ENCODE data around the gene SORBS2. TPM values are rescaled to one million over a fixed set of nuclear protein-coding genes. Genes with fewer than 3 reads are reported as not detected.

The SORBS2 gene
- total and polyA plus RNA-seq, 2 of the 8 experiments (the other 6 are each of a cell fraction or from before 2014, with no cell fraction given) = 73.0 to 87.1 TPM

DNA sequence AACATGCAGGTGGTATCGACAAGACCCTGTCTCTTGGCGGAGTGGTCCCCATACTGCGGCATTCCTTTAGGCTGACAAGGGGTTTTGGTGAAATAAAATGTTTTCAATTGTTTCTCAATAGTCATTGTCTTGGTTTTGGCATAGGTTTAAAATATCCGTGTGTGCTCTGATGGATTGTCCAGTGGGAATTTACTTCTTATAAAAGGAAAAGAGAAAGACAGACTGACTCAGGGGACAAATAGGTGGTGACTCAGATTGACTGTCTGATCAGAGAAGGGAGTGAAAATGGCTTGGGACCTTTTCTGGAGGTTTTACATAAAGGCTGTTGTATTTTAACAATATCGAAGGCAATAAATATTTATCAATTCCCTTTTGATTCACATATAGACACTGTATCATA is 129.8 kb downstream of the SORBS2 start (continued):
- TF ChIP-seq, protein P1, sequence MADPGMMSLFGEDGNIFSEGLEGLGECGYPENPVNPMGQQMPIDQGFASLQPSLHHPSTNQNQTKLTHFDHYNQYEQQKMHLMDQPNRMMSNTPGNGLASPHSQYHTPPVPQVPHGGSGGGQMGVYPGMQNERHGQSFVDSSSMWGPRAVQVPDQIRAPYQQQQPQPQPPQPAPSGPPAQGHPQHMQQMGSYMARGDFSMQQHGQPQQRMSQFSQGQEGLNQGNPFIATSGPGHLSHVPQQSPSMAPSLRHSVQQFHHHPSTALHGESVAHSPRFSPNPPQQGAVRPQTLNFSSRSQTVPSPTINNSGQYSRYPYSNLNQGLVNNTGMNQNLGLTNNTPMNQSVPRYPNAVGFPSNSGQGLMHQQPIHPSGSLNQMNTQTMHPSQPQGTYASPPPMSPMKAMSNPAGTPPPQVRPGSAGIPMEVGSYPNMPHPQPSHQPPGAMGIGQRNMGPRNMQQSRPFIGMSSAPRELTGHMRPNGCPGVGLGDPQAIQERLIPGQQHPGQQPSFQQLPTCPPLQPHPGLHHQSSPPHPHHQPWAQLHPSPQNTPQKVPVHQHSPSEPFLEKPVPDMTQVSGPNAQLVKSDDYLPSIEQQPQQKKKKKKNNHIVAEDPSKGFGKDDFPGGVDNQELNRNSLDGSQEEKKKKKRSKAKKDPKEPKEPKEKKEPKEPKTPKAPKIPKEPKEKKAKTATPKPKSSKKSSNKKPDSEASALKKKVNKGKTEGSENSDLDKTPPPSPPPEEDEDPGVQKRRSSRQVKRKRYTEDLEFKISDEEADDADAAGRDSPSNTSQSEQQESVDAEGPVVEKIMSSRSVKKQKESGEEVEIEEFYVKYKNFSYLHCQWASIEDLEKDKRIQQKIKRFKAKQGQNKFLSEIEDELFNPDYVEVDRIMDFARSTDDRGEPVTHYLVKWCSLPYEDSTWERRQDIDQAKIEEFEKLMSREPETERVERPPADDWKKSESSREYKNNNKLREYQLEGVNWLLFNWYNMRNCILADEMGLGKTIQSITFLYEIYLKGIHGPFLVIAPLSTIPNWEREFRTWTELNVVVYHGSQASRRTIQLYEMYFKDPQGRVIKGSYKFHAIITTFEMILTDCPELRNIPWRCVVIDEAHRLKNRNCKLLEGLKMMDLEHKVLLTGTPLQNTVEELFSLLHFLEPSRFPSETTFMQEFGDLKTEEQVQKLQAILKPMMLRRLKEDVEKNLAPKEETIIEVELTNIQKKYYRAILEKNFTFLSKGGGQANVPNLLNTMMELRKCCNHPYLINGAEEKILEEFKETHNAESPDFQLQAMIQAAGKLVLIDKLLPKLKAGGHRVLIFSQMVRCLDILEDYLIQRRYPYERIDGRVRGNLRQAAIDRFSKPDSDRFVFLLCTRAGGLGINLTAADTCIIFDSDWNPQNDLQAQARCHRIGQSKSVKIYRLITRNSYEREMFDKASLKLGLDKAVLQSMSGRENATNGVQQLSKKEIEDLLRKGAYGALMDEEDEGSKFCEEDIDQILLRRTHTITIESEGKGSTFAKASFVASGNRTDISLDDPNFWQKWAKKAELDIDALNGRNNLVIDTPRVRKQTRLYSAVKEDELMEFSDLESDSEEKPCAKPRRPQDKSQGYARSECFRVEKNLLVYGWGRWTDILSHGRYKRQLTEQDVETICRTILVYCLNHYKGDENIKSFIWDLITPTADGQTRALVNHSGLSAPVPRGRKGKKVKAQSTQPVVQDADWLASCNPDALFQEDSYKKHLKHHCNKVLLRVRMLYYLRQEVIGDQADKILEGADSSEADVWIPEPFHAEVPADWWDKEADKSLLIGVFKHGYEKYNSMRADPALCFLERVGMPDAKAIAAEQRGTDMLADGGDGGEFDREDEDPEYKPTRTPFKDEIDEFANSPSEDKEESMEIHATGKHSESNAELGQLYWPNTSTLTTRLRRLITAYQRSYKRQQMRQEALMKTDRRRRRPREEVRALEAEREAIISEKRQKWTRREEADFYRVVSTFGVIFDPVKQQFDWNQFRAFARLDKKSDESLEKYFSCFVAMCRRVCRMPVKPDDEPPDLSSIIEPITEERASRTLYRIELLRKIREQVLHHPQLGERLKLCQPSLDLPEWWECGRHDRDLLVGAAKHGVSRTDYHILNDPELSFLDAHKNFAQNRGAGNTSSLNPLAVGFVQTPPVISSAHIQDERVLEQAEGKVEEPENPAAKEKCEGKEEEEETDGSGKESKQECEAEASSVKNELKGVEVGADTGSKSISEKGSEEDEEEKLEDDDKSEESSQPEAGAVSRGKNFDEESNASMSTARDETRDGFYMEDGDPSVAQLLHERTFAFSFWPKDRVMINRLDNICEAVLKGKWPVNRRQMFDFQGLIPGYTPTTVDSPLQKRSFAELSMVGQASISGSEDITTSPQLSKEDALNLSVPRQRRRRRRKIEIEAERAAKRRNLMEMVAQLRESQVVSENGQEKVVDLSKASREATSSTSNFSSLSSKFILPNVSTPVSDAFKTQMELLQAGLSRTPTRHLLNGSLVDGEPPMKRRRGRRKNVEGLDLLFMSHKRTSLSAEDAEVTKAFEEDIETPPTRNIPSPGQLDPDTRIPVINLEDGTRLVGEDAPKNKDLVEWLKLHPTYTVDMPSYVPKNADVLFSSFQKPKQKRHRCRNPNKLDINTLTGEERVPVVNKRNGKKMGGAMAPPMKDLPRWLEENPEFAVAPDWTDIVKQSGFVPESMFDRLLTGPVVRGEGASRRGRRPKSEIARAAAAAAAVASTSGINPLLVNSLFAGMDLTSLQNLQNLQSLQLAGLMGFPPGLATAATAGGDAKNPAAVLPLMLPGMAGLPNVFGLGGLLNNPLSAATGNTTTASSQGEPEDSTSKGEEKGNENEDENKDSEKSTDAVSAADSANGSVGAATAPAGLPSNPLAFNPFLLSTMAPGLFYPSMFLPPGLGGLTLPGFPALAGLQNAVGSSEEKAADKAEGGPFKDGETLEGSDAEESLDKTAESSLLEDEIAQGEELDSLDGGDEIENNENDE (IDR thresholded peaks at IDR 0.05; ENCODE audit: insufficient replicate concordance, low read length) = no peak
- TF ChIP-seq YY1 (IDR thresholded peaks at IDR 0.05; ENCODE audit: low read depth, low read length) = no peak
- TF ChIP-seq CTBP2 (IDR thresholded peaks at IDR 0.05; ENCODE audit: borderline replicate concordance, insufficient read depth, insufficient read length, low read length) = no peak
- TF ChIP-seq TEAD4 (IDR thresholded peaks at IDR 0.05; ENCODE audit: low read depth, low read length) = no peak
- TF ChIP-seq FOSL1 (IDR thresholded peaks at IDR 0.05; ENCODE audit: insufficient read depth, low read depth, low read length) = no peak
- no peak for TF ChIP-seq GABPA (IDR thresholded peaks at IDR 0.05; ENCODE audit: borderline replicate concordance, insufficient read depth, low read length)
- no peak for TF ChIP-seq POU5F1 (IDR thresholded peaks at IDR 0.05; ENCODE audit: low read depth, low read length)
- TF ChIP-seq ASH2L (IDR thresholded peaks at IDR 0.05; ENCODE audit: low read length) = no peak
- TF ChIP-seq CHD2 (IDR thresholded peaks at IDR 0.05; ENCODE audit: low read length) = no peak
